HCT116 (cell line): Measurements from ENCODE around the gene TIMP3. TPM values are rescaled to one million over a fixed set of nuclear protein-coding genes. Genes with fewer than 3 reads are reported as not detected.

Experiments
- ATAC-seq: fragments of 200-7000 bp; cut with Tn5 transposase; 2 replicates; pipeline ENCODE4 v1.9.1; 2020; ENCODE audit warnings: mild to moderate bottlenecking, moderate library complexity
- BruUV-seq: library from RNA; stranded (reverse); fragments of 400-500 nt; replicated peaks from 2 replicates; lab custom pipeline; 2021; lab: Mats Ljungman, UMichigan
- CTCF ChIA-PET: fragments of 300-600 bp; sonication (Branson Sonifier 250); formaldehyde crosslinking; loops from one replicate; lab custom pipeline; 2021; ENCODE audit warnings: antibody characterized with exemption; lab: Charles Lee
- POLR2A ChIA-PET: fragments of 300-600, 350-600 bp; sonication (Branson Sonifier 250); formaldehyde crosslinking; loops from one replicate; lab custom pipeline; 2021; ENCODE audit warnings: antibody characterized with exemption; lab: Charles Lee
- RAD21 ChIA-PET, 2 experiments: fragments of 300-600 bp; sonication (Branson Sonifier 250); formaldehyde crosslinking; loops; one replicate each; lab custom pipeline; 2023; ENCODE audit warnings: low total read pairs in 2 of 2; ENCODE audit not compliant: uncharacterized antibody in 2 of 2, unreplicated experiment in 2 of 2, low non-redundant PET in 1 of 2; lab: Charles Lee
- DNase-seq: peaks from one replicate; pipeline ENCODE4 v3.0.0-alpha.2; 2010; ENCODE audit warnings: low read depth, low spot score
- H2AFZ ChIP-seq: fragments of 200-600 bp; shearing (Covaris generic), sonication (generic); 2 replicates; pipeline ENCODE4 v1.6.1; 2017; ENCODE audit warnings: low read depth, mixed run types, mixed read lengths, antibody characterized with exemption, low read length; ENCODE audit not compliant: poor library complexity, severe bottlenecking
- H3K27ac ChIP-seq: 2 replicates; pipeline ENCODE4 v1.5.1; 2012; ENCODE audit warnings: low read depth, low read length
- H3K27me3 ChIP-seq: fragments of 200-600 bp; sonication (generic); 2 replicates; pipeline ENCODE4 v1.6.1; 2016; ENCODE audit warnings: mixed run types, low read length, mixed read lengths; ENCODE audit not compliant: insufficient read depth
- H3K36me3 ChIP-seq, 2 experiments: fragments of 200-500 bp in 1 of 2; fragments of 200-600 bp in 1 of 2; sonication (Bioruptor generic) in 1 of 2; sonication (generic) in 1 of 2; 2 replicates each; pipeline versions ENCODE4 v1.5.1 to v1.6.1; 2014 to 2016; ENCODE audit warnings: low read length in 2 of 2, inconsistent platforms in 1 of 2, mixed read lengths in 1 of 2, mixed run types in 1 of 2; ENCODE audit not compliant: insufficient read depth in 2 of 2, control insufficient read depth in 1 of 2
- H3K4me1 ChIP-seq, 2 experiments: fragments of 200-600 bp in 1 of 2; sonication (generic) in 1 of 2; 2 replicates each; pipeline versions ENCODE4 v1.5.1 to v1.6.1; 2012 to 2017; ENCODE audit warnings: low read length in 2 of 2, inconsistent platforms in 1 of 2, mild to moderate bottlenecking in 1 of 2, mixed read lengths in 1 of 2, mixed run types in 1 of 2, moderate library complexity in 1 of 2; ENCODE audit not compliant: insufficient read depth in 2 of 2, control insufficient read depth in 1 of 2
- H3K4me2 ChIP-seq: fragments of 200-600 bp; sonication (generic); 2 replicates; pipeline ENCODE4 v1.6.1; 2017; ENCODE audit warnings: mixed run types, low read length, mixed read lengths
- H3K4me3 ChIP-seq, 2 experiments: fragments of 200-600 bp in 1 of 2; sonication (generic) in 1 of 2; replicated peaks in 1 of 2; 2 replicates each; pipeline ENCODE4 v1.5.1; 2011 to 2016; ENCODE audit warnings: low read length in 2 of 2, control low read depth in 1 of 2, low read depth in 1 of 2, mild to moderate bottlenecking in 1 of 2, mixed read lengths in 1 of 2, mixed run types in 1 of 2
- H3K79me2 ChIP-seq: fragments of 200-600 bp; sonication (generic); 2 replicates; pipeline ENCODE4 v1.6.1; 2017; ENCODE audit warnings: mild to moderate bottlenecking, mixed run types, low read length, moderate library complexity, mixed read lengths; ENCODE audit not compliant: insufficient read depth
- H3K9ac ChIP-seq: fragments of 200-600 bp; sonication (generic); 2 replicates; pipeline ENCODE4 v1.6.1; 2016; ENCODE audit warnings: low read length, mixed read lengths
- H3K9me2 ChIP-seq: fragments of 200-600 bp; sonication (generic), shearing (Covaris generic); 2 replicates; pipeline ENCODE4 v1.6.1; 2017; ENCODE audit warnings: mixed run types, mild to moderate bottlenecking, moderate library complexity; ENCODE audit not compliant: insufficient read depth
- H3K9me3 ChIP-seq, 2 experiments: fragments of 200-500 bp in 1 of 2; fragments of 200-600 bp in 1 of 2; sonication (Bioruptor generic) in 1 of 2; sonication (generic) in 1 of 2; 2 replicates each; pipeline ENCODE4 v1.6.1; 2014 to 2017; ENCODE audit warnings: low read length in 2 of 2, mixed read lengths in 2 of 2, inconsistent platforms in 1 of 2, low read depth in 1 of 2, mild to moderate bottlenecking in 1 of 2, mixed run types in 1 of 2, moderate library complexity in 1 of 2; ENCODE audit not compliant: control insufficient read depth in 1 of 2, insufficient read depth in 1 of 2
- H4K20me1 ChIP-seq: fragments of 200-600 bp; sonication (generic), shearing (Covaris generic); 2 replicates; pipeline ENCODE4 v1.6.1; 2017; ENCODE audit warnings: mixed run types, mild to moderate bottlenecking, moderate library complexity; ENCODE audit not compliant: insufficient read depth
- ATF3 ChIP-seq: IDR thresholded peaks from 2 replicates; pipeline ENCODE4 v1.6.1; 2012
- CBX3 ChIP-seq: IDR thresholded peaks from 2 replicates; pipeline ENCODE4 v1.6.1; 2012; ENCODE audit warnings: low read depth
- CTCF ChIP-seq, 3 experiments: fragments of 200-600 bp in 1 of 3; sonication (generic) in 1 of 3; IDR thresholded peaks in 2 of 3; conservative IDR thresholded peaks in 1 of 3; 2 replicates each; pipeline ENCODE4 v1.5.1; 2012 to 2017; ENCODE audit warnings: low read depth in 2 of 3, low read length in 2 of 3, antibody characterized with exemption in 1 of 3, borderline replicate concordance in 1 of 3, control low read depth in 1 of 3, mild to moderate bottlenecking in 1 of 3, mixed read lengths in 1 of 3, mixed run types in 1 of 3, moderate library complexity in 1 of 3; ENCODE audit not compliant: insufficient read depth in 1 of 3
- EGR1 ChIP-seq: IDR thresholded peaks from 2 replicates; pipeline ENCODE4 v1.6.1; 2012; ENCODE audit warnings: low read depth
- ELF1 ChIP-seq: IDR thresholded peaks from 2 replicates; pipeline ENCODE4 v1.6.1; 2012; ENCODE audit warnings: low read depth, borderline replicate concordance
- EZH2 ChIP-seq: fragments of 200-600 bp; sonication (generic); IDR thresholded peaks from 2 replicates; pipeline ENCODE4 v1.6.1; 2017; ENCODE audit warnings: antibody characterized with exemption, mixed run types
- EZH2phosphoT487 ChIP-seq: fragments of 200-600 bp; IDR thresholded peaks from 2 replicates; pipeline ENCODE4 v1.6.1; 2018; ENCODE audit warnings: antibody characterized with exemption, borderline replicate concordance
- FOSL1 ChIP-seq: IDR thresholded peaks from 2 replicates; pipeline ENCODE4 v1.6.1; 2012; ENCODE audit warnings: low read depth
- JUND ChIP-seq: IDR thresholded peaks from 2 replicates; pipeline ENCODE4 v1.6.1; 2012
- MAX ChIP-seq: IDR thresholded peaks from 2 replicates; pipeline ENCODE4 v1.6.1; 2012
- POLR2AphosphoS5 ChIP-seq: IDR thresholded peaks from 2 replicates; pipeline ENCODE4 v1.6.1; 2011; ENCODE audit warnings: mild to moderate bottlenecking, low read depth, low read length, moderate library complexity
- RAD21 ChIP-seq: IDR thresholded peaks from 2 replicates; pipeline ENCODE4 v1.6.1; 2012; ENCODE audit warnings: low read depth, mild to moderate bottlenecking
- SIN3A ChIP-seq: IDR thresholded peaks from 2 replicates; pipeline ENCODE4 v1.6.1; 2012; ENCODE audit warnings: low read depth
- SP1 ChIP-seq: IDR thresholded peaks from 2 replicates; pipeline ENCODE4 v1.6.1; 2012; ENCODE audit warnings: low read depth
- SRF ChIP-seq: IDR thresholded peaks from 2 replicates; pipeline ENCODE4 v1.6.1; 2012; ENCODE audit warnings: low read depth
- TCF7L2 ChIP-seq: IDR thresholded peaks from 2 replicates; pipeline ENCODE4 v1.7.0; 2011; ENCODE audit warnings: borderline replicate concordance, inconsistent platforms; ENCODE audit not compliant: insufficient read depth, insufficient read length; ENCODE audit errors: extremely low read depth
- ZBTB33 ChIP-seq: IDR thresholded peaks from 2 replicates; pipeline ENCODE4 v1.6.1; 2011; ENCODE audit warnings: mild to moderate bottlenecking, low read length, moderate library complexity; ENCODE audit not compliant: insufficient replicate concordance; ENCODE audit errors: extremely low read depth
- ZNF274 ChIP-seq: fragments of 200-500 bp; sonication (Bioruptor generic); IDR thresholded peaks from 2 replicates; pipeline ENCODE4 v1.6.1; 2014; ENCODE audit warnings: mild to moderate bottlenecking, low read depth, low read length, inconsistent platforms
- intact Hi-C: fragments of 100-400 bp; cut with micrococcal nuclease; formaldehyde crosslinking; loops from 2 replicates; pipeline ENCODE4 v1.10.0; 2022
- total RNA-seq: library from RNA; stranded (reverse); gene quantifications from one replicate; pipeline ENCODE4 v1.2.1, GENCODE V29; 2021; ENCODE audit not compliant: unreplicated experiment

The TIMP3 gene
- total RNA-seq, 1 experiment from 2014 or later = 2.2 TPM

GRCh38 chr22:32776802-32777201, 24.7 kb upstream of the TIMP3 start:
- no peak overlapping the region for H2AFZ ChIP-seq
- peaks cover 0 to 2% of the 10 kb centered on the region in 2 experiments; a peak in 1 of 4 replicates for H3K4me1 ChIP-seq
- no peak overlapping the region for H3K27ac ChIP-seq
- H3K9me2 ChIP-seq = no peaks in the 10 kb centered on the region
- H3K27me3 ChIP-seq = no peaks in the 10 kb centered on the region
- no peaks in the 10 kb centered on the region for H4K20me1 ChIP-seq
- intact Hi-C loops = no loop called here
- POLR2A ChIA-PET = no interaction called here
- no TSS peak for BruUV-seq
- no peaks in the 10 kb centered on the region for H3K36me3 ChIP-seq
- RAD21 ChIA-PET = no interaction called here
- TF ChIP-seq MAX = no peak
- TF ChIP-seq EGR1 = no peak
- no peak for TF ChIP-seq TCF7L2
- no peak for TF ChIP-seq EZH2
- no peak for TF ChIP-seq FOSL1
- TF ChIP-seq SRF = no peak
- no peak for TF ChIP-seq POLR2AphosphoS5
- no peak for TF ChIP-seq EZH2phosphoT487
- TF ChIP-seq SIN3A = no peak
- TF ChIP-seq JUND = no peak
- TF ChIP-seq RAD21 = no peak
- TF ChIP-seq SP1 = no peak
- no peak for TF ChIP-seq ELF1
- TF ChIP-seq ATF3 = no peak
- no peak for TF ChIP-seq ZNF274
- no peak for TF ChIP-seq CTCF (IDR thresholded peaks at IDR 0.05 in 2 of 3, conservative IDR thresholded peaks at IDR 0.05 in 1 of 3; ENCODE audit: borderline replicate concordance in 1 of 3, insufficient read depth in 1 of 3, low read depth in 2 of 3, low read length in 2 of 3)
- no peak for TF ChIP-seq CBX3
- no peak for TF ChIP-seq ZBTB33
- no peak overlapping the region for H3K9ac ChIP-seq
- DNase-seq = no peak
- H3K4me2 ChIP-seq = no peak overlapping the region
- no peak for ATAC-seq
- no peaks in the 10 kb centered on the region for H3K9me3 ChIP-seq
- no peak overlapping the region for H3K4me3 ChIP-seq
- no peaks in the 10 kb centered on the region for H3K79me2 ChIP-seq
- CTCF ChIA-PET = interaction anchor here (0.7 to 2.9 kb wide), 4 partner anchors 8 to 248 kb away, joined by 3 to 18 read pairs (median 7); no protein-coding TSS in a partner anchor
